IPS DF 6.9 (cell line): Measurements from ENCODE around the gene ADCK1.

Source experiments
- DNase-seq: peaks from one replicate; pipeline ENCODE4 v3.0.0-alpha.2; 2013; ENCODE audit warnings: low read depth, low spot score
- H3K27ac ChIP-seq: one replicate; pipeline ENCODE4 v1.5.1; 2013; ENCODE audit warnings: low read length, control low read depth
- H3K27me3 ChIP-seq: 2 replicates; pipeline ENCODE4 v1.6.1; 2013; ENCODE audit warnings: mild to moderate bottlenecking, low read length; ENCODE audit not compliant: control insufficient read depth, insufficient read depth
- H3K36me3 ChIP-seq: 2 replicates; pipeline ENCODE4 v1.6.1; 2013; ENCODE audit warnings: low read length; ENCODE audit not compliant: control insufficient read depth, insufficient read depth
- H3K4me1 ChIP-seq: 2 replicates; pipeline ENCODE4 v1.6.1; 2013; ENCODE audit warnings: low read length; ENCODE audit not compliant: control insufficient read depth, insufficient read depth
- H3K4me3 ChIP-seq: 2 replicates; pipeline ENCODE4 v1.5.1; 2013; ENCODE audit warnings: mild to moderate bottlenecking, low read length
- H3K9me3 ChIP-seq: 2 replicates; pipeline ENCODE4 v1.6.1; 2013; ENCODE audit warnings: low read length, inconsistent platforms; ENCODE audit not compliant: control insufficient read depth, insufficient read depth
- WGBS: extraction: QIAGEN DNeasy Blood & Tissue Kit; methylation state at CpG from one replicate; pipeline ENCODE4 v1.1.7; 2013; ENCODE audit warnings: mixed read lengths, missing lambda C conversion rate; ENCODE audit not compliant: insufficient read length, insufficient coverage; 5-methylcytosine and 5-hydroxymethylcytosine counted together

ADCK1 gene

DNA sequence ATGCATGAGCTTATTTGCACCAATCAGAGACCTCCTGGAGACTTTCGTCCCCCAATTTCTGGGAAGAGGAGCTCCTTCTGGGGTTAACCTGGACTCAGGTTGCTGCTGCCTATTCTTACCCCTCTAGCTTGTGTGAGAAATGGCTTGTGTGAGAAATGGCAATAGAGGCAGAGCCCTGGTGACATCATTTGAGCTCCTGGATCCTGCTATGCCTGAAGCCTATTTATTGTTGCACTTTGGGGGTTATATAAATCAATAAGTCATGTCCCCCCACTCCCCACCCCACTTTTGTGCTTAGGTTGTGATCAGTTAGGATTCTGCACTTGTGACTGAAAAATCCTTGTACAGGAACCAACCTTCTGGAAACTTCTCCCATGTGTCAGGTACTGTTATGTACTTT lies 167.2 kb downstream of the ADCK1 start:
- H3K4me1 ChIP-seq: no peaks in the 10 kb centered on the region
- no CpG with 5 or more reads among the region's 1 CpG for WGBS
- no peaks in the 10 kb centered on the region for H3K27me3 ChIP-seq
- no peaks in the 10 kb centered on the region for H3K9me3 ChIP-seq
- H3K27ac ChIP-seq: no peak overlapping the region
- H3K4me3 ChIP-seq: no peak overlapping the region
- H3K36me3 ChIP-seq: no peaks in the 10 kb centered on the region
- no peak for DNase-seq

GRCh38 chr14:77970646-77971045 lies 170.7 kb downstream of the ADCK1 start:
- Histone ChIP-seq H3K9me3 (no peaks in the 10 kb centered on the region), H3K27me3 (no peaks in the 10 kb centered on the region), H3K4me1 (no peaks in the 10 kb centered on the region), H3K4me3 (no peak overlapping the region), H3K36me3 (no peaks in the 10 kb centered on the region), H3K27ac (no peak overlapping the region)
- DNase-seq: no peak
- WGBS: no CpG with 5 or more reads among the region's 3 CpGs

DNA sequence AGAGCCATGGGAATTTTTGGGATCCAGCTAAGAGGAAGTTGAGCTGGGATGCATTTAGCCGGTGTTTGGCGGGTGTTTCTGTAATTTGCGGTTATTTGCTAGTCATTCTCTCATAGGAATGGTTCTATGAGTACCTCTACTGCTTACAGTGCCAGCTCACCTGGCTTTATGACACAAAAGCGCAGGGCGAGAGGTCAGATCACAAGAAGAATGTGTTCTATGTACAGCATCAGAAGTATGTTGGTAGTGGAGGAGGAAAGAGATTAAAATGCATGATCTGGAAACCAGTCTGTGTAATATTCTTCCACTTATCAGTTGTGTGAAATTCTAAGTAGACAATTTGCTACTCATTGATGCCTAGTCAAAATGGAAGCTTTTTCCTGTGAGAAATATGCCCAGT lies 173.3 kb downstream of the ADCK1 start:
- no CpG with 5 or more reads among the region's 5 CpGs for WGBS
- no peaks in the 10 kb centered on the region for H3K27me3 ChIP-seq
- H3K27ac ChIP-seq: no peak overlapping the region
- H3K4me1 ChIP-seq: no peaks in the 10 kb centered on the region
- no peaks in the 10 kb centered on the region for H3K36me3 ChIP-seq
- H3K9me3 ChIP-seq: no peaks in the 10 kb centered on the region
- DNase-seq: no peak
- no peak overlapping the region for H3K4me3 ChIP-seq

DNA sequence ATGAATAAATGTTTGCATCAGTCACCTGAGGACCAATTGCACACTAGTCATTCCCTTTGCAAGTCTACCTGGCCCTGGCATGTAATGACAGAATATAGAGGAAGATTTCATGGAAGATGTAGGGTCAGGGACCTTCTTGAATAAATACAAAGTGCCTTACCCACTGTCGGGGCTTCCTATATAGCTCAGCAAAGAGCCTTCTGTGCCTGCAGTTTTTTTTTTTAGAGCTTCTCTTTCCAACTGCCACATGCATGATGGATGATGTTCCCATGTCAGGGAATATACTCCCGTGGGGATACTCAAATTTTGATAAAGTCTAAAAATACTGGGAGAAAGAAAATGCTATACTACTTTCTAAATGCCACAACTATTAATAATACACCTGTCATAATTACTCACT lies 176.7 kb downstream of the ADCK1 start:
- no peak for DNase-seq
- WGBS: no CpG with 5 or more reads among the region's 2 CpGs
- Histone ChIP-seq H3K36me3 (no peaks in the 10 kb centered on the region), H3K4me1 (peaks cover 5% of the 10 kb centered on the region; the same call in 1 of the 2 replicates), H3K4me3 (no peak overlapping the region), H3K27me3 (no peaks in the 10 kb centered on the region), H3K27ac (no peak overlapping the region), H3K9me3 (no peaks in the 10 kb centered on the region)

GRCh38 chr14:77979171-77979570 lies 179.3 kb downstream of the ADCK1 start:
- H3K9me3 ChIP-seq: no peaks in the 10 kb centered on the region
- H3K27ac ChIP-seq: no peak overlapping the region
- H3K4me3 ChIP-seq: no peak overlapping the region
- no peak for DNase-seq
- no peaks in the 10 kb centered on the region for H3K36me3 ChIP-seq
- WGBS: no CpG with 5 or more reads among the region's 6 CpGs
- peaks cover 5% of the 10 kb centered on the region; the same call in 1 of the 2 replicates for H3K4me1 ChIP-seq
- H3K27me3 ChIP-seq: no peaks in the 10 kb centered on the region

DNA sequence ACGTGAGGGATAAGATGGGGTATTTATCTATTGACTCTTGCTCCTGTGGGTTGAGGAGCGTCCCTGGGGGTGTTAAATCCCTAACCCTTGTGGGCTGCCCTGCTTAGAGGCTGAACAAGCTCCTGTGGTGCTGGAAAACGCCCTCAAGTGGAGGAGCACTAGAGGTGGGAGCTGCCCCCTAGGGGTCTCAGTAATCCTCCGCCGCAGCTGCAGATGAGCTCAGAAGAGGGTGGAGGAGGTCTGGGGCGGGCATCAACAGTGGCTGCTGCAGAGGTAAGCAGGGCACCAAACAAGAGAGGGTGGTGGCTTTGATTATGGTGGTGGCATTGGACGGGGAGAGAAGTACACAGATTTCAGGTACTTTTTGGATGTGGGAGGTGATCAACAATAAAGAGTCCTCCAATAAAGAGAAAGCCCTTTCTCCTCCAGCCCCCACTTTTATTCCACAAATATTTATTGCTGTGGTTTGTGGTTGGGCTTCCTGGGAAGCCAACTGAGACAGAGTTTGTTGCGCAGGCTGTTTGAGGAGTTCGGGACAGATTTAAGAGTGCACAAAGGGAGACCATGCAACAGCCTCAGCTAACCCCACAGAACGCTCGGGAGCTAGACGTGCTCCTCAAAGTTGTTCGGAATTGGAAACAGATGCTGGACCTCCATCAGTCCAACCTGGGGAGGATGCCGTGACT lies 179.9 kb downstream of the ADCK1 start:
- no CpG with 5 or more reads among the region's 14 CpGs for WGBS
- no peak for DNase-seq
- H3K27ac ChIP-seq: no peak overlapping the region
- H3K27me3 ChIP-seq: no peaks in the 10 kb centered on the region
- H3K9me3 ChIP-seq: no peaks in the 10 kb centered on the region
- no peak overlapping the region for H3K4me3 ChIP-seq
- H3K4me1 ChIP-seq: peaks cover 5% of the 10 kb centered on the region; the same call in 1 of the 2 replicates
- H3K36me3 ChIP-seq: no peaks in the 10 kb centered on the region

- WGBS: no CpG with 5 or more reads among the region's 45 CpGs
- peak overlapping the region; percentile 57; the same call in 1 of the 2 replicates for H3K4me3 ChIP-seq
- no peak overlapping the region for H3K27ac ChIP-seq
Measured at GRCh38 chr14:77980475-77981321, 180.8 kb downstream of the ADCK1 start.

More at GRCh38 chr14:77980475-77981321, 180.8 kb downstream of the ADCK1 start:
- no peaks in the 10 kb centered on the region for H3K9me3 ChIP-seq
- H3K36me3 ChIP-seq: no peaks in the 10 kb centered on the region
- H3K4me1 ChIP-seq: peaks cover 5% of the 10 kb centered on the region; the same call in 1 of the 2 replicates
- no peak for DNase-seq
- H3K27me3 ChIP-seq: no peaks in the 10 kb centered on the region
